ENCODE results near the gene ADGRA3.
A peak's percentile ranks its signal among the peaks of the same experiment; 100 is the strongest.

The ADGRA3 gene

DNA sequence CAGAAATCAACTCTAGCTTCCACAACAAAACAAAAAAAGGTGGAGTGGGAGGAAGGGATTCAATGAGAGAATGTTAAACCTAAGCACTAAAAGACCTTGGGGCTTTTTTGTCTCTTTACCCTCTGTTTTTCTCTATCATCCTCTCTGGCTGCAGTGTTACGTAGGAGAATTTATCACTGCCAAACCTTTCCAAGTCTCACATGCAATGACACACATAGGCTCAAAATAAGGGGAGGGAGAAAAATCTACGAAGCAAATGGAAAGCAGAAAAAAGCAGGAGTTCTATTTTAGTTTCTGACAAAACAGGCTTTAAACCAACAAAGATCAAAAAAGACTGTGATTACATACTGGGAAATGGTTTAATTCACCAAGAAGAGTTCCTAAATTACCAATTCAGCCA lies 152.1 kb downstream of the ADGRA3 start:
- no peak for DNase-seq (ENCODE audit: low spot score)

- DNase-seq (ENCODE audit: low spot score) = no peak
Measured at GRCh38 chr4:22363036-22363435, 152.8 kb downstream of the ADGRA3 start.

GRCh38 chr4:22356987-22357596 lies 158.8 kb downstream of the ADGRA3 start:
- DNase-seq (ENCODE audit: low spot score) = peak; percentile 20

DNA sequence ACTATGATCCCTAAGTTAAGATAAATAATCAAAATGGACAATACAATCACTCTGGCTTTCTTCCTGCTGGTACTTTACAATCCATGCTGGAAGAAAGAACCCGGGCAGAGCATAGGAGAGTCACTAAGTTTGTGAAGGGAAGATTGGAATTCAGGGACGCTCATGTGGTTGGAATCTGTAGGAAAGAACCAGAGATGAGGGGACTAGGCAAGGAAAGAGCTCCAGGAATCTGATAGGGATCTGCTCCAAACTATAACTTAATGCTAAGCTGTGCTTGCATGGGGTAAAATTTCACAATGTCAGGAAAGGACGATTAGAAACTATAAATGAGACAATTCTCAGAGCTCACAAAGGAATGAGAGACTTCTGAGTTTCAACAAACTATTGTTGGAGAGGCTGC lies 167.5 kb downstream of the ADGRA3 start:
- no peak for DNase-seq (ENCODE audit: low spot score)

- peak; percentile 78 for DNase-seq (ENCODE audit: low spot score)
Measured at GRCh38 chr4:22345678-22346077, 170.2 kb downstream of the ADGRA3 start.

DNA sequence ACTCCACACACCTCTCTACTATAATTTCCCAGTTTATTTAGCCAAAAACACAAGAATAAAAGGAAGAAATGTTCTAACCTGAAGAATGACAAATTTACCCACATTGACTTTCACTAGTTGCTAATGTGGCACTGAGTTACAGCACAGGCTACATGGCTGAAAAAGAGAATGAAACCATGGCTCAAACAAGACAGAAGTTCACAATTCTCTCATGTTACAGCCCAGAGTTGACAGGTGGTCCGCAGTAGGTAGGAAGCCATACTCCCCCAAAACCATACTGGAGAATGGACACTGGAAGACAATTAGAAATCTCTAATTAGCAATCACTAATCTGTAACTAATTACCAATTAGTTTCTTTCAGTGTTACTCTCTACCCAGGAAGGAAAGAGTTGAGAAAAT lies 170.8 kb downstream of the ADGRA3 start:
- no peak for DNase-seq (ENCODE audit: low spot score)

GRCh38 chr4:22343606-22344005 lies 172.3 kb downstream of the ADGRA3 start:
- DNase-seq (ENCODE audit: low spot score) = no peak

GRCh38 chr4:22339491-22339890 lies 176.4 kb downstream of the ADGRA3 start:
- peak; percentile 4 for DNase-seq (ENCODE audit: low spot score)

GRCh38 chr4:22338796-22339195 lies 177.1 kb downstream of the ADGRA3 start:
- DNase-seq (ENCODE audit: low spot score) = no peak
